NCI-H69 (cell line): Measurements from ENCODE around the gene SRRT.
"Not testable (repeated sequence)": the region's sequence is repeated elsewhere in the genome, so short reads cannot be mapped to it uniquely, and the experiment has no call there.

Experiments used
- DNase-seq: peaks from one replicate; lab custom pipeline; 2025; lab: John Stamatoyannopoulos, UW

Gene SRRT

DNA sequence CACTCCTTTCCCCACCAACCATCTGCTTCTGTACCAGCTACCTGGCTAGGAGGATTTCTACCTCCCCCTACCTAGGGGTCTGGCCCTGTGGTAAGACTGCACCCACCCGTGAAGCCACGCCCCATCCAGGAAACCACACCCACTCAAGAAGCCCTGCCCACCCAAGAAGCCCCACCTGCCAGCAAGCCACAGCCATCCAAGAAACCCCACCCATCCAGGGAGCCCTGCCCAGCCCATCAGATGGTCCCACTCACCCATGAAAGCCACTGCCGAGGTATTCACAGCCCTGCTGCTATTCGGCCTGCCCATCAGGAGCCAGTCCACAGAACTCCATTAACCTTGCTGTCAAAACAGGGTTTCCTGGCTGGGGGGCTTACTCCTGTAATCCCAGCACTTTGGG, 58.8 kb downstream of the SRRT start:
- no peak for DNase-seq

DNA sequence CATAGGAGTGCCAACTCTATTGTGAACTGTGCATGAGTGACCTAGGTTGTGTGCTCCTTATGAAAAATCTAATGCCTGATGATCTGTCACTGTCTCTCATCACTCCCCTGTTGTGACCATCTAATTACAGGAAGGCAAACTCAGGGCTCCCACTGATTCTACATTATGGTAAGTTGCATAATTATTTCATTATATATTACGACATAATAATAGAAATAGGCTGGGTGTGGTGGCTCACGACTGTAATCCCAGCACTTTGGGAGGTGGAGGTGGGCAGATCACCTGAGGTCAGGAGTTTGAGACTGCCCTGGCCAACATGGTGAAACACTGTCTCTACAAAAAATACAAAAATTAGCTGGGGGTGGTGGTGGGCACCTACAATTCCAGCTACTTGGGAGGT, 60.5 kb downstream of the SRRT start:
- DNase-seq, result not testable (repeated sequence)

- DNase-seq, result not testable (repeated sequence)
Measured at GRCh38 chr7:100936167-100936566, 61.3 kb downstream of the SRRT start.
